Ishikawa (cell line): ENCODE measurements around the gene CIROP.

Experiments used
- CEBPB ChIP-seq: IDR thresholded peaks from 2 replicates; pipeline ENCODE4 v1.6.1; 2012
- CREB1 ChIP-seq: IDR thresholded peaks from 2 replicates; pipeline ENCODE4 v1.6.1; 2012; ENCODE audit warnings: low read depth
- EGR1 ChIP-seq: IDR thresholded peaks from 2 replicates; pipeline ENCODE4 v1.6.1; 2012
- EP300 ChIP-seq: IDR thresholded peaks from 2 replicates; pipeline ENCODE4 v1.6.1; 2012; ENCODE audit warnings: borderline replicate concordance
- FOXM1 ChIP-seq: IDR thresholded peaks from 2 replicates; pipeline ENCODE4 v1.6.1; 2012; ENCODE audit warnings: low read depth, borderline replicate concordance
- NFIC ChIP-seq: IDR thresholded peaks from 2 replicates; pipeline ENCODE4 v1.6.1; 2012
- RAD21 ChIP-seq: IDR thresholded peaks from 2 replicates; pipeline ENCODE4 v1.6.1; 2012; ENCODE audit warnings: low read depth
- TAF1 ChIP-seq: IDR thresholded peaks from 2 replicates; pipeline ENCODE4 v1.6.1; 2012; ENCODE audit warnings: low read depth, mild to moderate bottlenecking
- TCF12 ChIP-seq: IDR thresholded peaks from 2 replicates; pipeline ENCODE4 v1.6.1; 2012; ENCODE audit warnings: low read depth
- TEAD4 ChIP-seq: IDR thresholded peaks from 2 replicates; pipeline ENCODE4 v1.6.1; 2012
- USF1 ChIP-seq: IDR thresholded peaks from 2 replicates; pipeline ENCODE4 v1.6.1; 2012
- YY1 ChIP-seq: IDR thresholded peaks from 2 replicates; pipeline ENCODE4 v1.6.1; 2012; ENCODE audit warnings: low read depth
- ZBTB7A ChIP-seq: IDR thresholded peaks from 2 replicates; pipeline ENCODE4 v1.6.1; 2012; ENCODE audit warnings: low read depth
- TF ChIP-seq, protein P1 (sequence below): IDR thresholded peaks from 2 replicates; pipeline ENCODE4 v1.6.1; 2012
- TF ChIP-seq, protein P2 (sequence below): IDR thresholded peaks from 2 replicates; pipeline ENCODE4 v1.6.1; 2012; ENCODE audit warnings: low read depth, mild to moderate bottlenecking

Gene CIROP

DNA sequence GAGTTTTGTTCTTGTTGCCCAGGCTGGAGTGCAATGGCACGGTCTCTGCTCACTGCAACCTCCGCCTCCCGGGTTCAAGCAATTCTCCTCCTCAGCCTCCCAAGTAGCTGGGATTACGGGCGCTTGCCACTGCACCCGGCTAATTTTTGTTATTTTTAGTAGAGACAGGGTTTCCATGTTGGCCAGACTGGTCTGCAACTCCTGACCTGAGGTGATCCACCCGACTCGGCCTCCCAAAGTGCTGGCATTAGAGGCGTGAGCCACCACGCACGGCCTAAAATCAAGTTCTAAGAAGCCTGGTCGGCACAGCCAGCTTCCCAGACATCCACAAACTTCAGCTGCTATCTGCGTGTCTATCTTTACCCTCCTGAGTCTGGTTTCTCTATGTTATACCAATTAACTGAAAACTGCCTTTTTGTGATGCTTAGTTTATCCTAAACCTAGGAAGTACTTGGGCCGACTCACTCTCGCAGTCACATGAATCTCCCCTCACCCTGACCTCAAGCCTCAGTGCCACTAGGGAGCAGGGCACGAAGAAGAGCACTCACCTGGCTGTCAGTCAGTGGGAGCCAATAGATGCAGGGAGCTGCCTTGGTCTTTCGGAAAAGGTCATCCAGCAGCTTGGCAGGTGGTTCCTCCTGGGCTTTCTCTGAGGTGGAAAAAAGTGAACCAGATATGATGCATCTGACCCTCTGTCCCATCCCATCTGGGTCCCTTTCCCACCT lies 44.1 kb downstream of the CIROP start:
- TF ChIP-seq CREB1 (no peak), EP300 (no peak), NFIC (no peak), RAD21 (no peak)

GRCh38 chr14:23058654-23059504 lies 45.9 kb downstream of the CIROP start:
- no peak for TF ChIP-seq TAF1
- TF ChIP-seq, protein P1, sequence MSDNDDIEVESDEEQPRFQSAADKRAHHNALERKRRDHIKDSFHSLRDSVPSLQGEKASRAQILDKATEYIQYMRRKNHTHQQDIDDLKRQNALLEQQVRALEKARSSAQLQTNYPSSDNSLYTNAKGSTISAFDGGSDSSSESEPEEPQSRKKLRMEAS = no peak
- TF ChIP-seq NFIC = no peak
- TF ChIP-seq TEAD4 = no peak
- TF ChIP-seq YY1 = no peak
- TF ChIP-seq ZBTB7A = no peak
- TF ChIP-seq TCF12 = no peak
- TF ChIP-seq EGR1 = no peak
- TF ChIP-seq CREB1 = no peak
- no peak for TF ChIP-seq EP300
- TF ChIP-seq, protein P2, sequence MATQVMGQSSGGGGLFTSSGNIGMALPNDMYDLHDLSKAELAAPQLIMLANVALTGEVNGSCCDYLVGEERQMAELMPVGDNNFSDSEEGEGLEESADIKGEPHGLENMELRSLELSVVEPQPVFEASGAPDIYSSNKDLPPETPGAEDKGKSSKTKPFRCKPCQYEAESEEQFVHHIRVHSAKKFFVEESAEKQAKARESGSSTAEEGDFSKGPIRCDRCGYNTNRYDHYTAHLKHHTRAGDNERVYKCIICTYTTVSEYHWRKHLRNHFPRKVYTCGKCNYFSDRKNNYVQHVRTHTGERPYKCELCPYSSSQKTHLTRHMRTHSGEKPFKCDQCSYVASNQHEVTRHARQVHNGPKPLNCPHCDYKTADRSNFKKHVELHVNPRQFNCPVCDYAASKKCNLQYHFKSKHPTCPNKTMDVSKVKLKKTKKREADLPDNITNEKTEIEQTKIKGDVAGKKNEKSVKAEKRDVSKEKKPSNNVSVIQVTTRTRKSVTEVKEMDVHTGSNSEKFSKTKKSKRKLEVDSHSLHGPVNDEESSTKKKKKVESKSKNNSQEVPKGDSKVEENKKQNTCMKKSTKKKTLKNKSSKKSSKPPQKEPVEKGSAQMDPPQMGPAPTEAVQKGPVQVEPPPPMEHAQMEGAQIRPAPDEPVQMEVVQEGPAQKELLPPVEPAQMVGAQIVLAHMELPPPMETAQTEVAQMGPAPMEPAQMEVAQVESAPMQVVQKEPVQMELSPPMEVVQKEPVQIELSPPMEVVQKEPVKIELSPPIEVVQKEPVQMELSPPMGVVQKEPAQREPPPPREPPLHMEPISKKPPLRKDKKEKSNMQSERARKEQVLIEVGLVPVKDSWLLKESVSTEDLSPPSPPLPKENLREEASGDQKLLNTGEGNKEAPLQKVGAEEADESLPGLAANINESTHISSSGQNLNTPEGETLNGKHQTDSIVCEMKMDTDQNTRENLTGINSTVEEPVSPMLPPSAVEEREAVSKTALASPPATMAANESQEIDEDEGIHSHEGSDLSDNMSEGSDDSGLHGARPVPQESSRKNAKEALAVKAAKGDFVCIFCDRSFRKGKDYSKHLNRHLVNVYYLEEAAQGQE = no peak
- no peak for TF ChIP-seq CEBPB
- no peak for TF ChIP-seq FOXM1
- TF ChIP-seq USF1 = no peak
- TF ChIP-seq RAD21 = no peak

GRCh38 chr14:23057757-23058653 lies 46.8 kb downstream of the CIROP start:
- no peak for TF ChIP-seq EGR1
- no peak for TF ChIP-seq EP300
- TF ChIP-seq FOXM1 = no peak
- no peak for TF ChIP-seq TEAD4
- TF ChIP-seq RAD21 = peak; percentile 74
- TF ChIP-seq USF1 = peak; percentile 50
- TF ChIP-seq TCF12 = no peak; the same call in 1 of the 2 replicates
- TF ChIP-seq, protein P2 = no peak
- TF ChIP-seq CREB1 = no peak
- TF ChIP-seq NFIC = peak; percentile 13; the same call in 1 of the 2 replicates
- TF ChIP-seq, protein P1 = peak; percentile 65
- no peak for TF ChIP-seq YY1
- peak; percentile 76; the same call in 1 of the 2 replicates for TF ChIP-seq ZBTB7A
- no peak for TF ChIP-seq CEBPB

GRCh38 chr14:23056956-23057756 lies 47.6 kb downstream of the CIROP start, which contains the start of gene CDH24:
CDH24 (minus strand) TSS chr14:23057520; CDS start chr14:23055733, 1,787 bp downstream.
- TF ChIP-seq CEBPB = no peak
- TF ChIP-seq TAF1 = no peak; the same call in 1 of the 2 replicates
- TF ChIP-seq EGR1 = peak; percentile 27; the same call in 1 of the 2 replicates
- TF ChIP-seq TCF12 = no peak
- TF ChIP-seq TEAD4 = no peak
- no peak for TF ChIP-seq USF1
